ENCODE results near the gene CC2D1B. TPM values are rescaled to one million over a fixed set of nuclear protein-coding genes. Genes with fewer than 3 reads are reported as not detected.

The CC2D1B gene
- total and polyA plus RNA-seq, 9 of the 15 experiments (the other 6 are each of a cell fraction or from before 2014, with no cell fraction given), result 1.2 to 33.6 (median 25.5) TPM

- TF ChIP-seq REST (IDR thresholded peaks at IDR 0.05; ENCODE audit: borderline replicate concordance) (peak; percentile 96), REST (CRISPR knock-in tag; IDR thresholded peaks at IDR 0.05; ENCODE audit: low read depth) (peak; percentile 23), ZC3H11A (IDR thresholded peaks at IDR 0.05; ENCODE audit: low read depth, low read length) (no peak), MGA (IDR thresholded peaks at IDR 0.05) (peak; percentile 3; the same call in 1 of the 2 replicates), HMG20B (CRISPR knock-in tag; IDR thresholded peaks at IDR 0.05) (no peak), RB1 (IDR thresholded peaks at IDR 0.05; ENCODE audit: low read depth) (peak; percentile 88; the same call in 1 of the 2 replicates), GATAD2A (IDR thresholded peaks at IDR 0.05) (peak; percentile 65; the same call in 1 of the 2 replicates), CBX1 (IDR thresholded peaks at IDR 0.05; ENCODE audit: low read depth) (peak; percentile 85)
Observed at GRCh38 chr1:52365746-52366516, at the start of gene CC2D1B (continued).
